WERI-Rb-1 (cell line): ENCODE measurements around the gene EID3.

ENCODE experiments used
- DNase-seq: peaks from one replicate; pipeline ENCODE4 v3.0.0-alpha.2; 2020
- H3K27ac ChIP-seq: fragments of 250-450 bp; sonication (Bioruptor Pico); 2 replicates; pipeline ENCODE4 v1.5.1; 2020; ENCODE audit warnings: mild to moderate bottlenecking, moderate library complexity
- H3K27me3 ChIP-seq: fragments of 250-450 bp; sonication (Bioruptor Pico); 2 replicates; pipeline ENCODE4 v1.5.1; 2021; ENCODE audit warnings: mild to moderate bottlenecking, low read depth, moderate library complexity; ENCODE audit not compliant: insufficient read depth, severe bottlenecking
- H3K36me3 ChIP-seq: fragments of 250-450 bp; sonication (Bioruptor Pico); 2 replicates; pipeline ENCODE4 v1.5.1; 2020; ENCODE audit warnings: mild to moderate bottlenecking, moderate library complexity
- H3K4me3 ChIP-seq: 2 replicates; pipeline ENCODE4 v1.5.1; 2011; ENCODE audit warnings: low read depth, mild to moderate bottlenecking, control low read depth, low read length
- H3K9me3 ChIP-seq: fragments of 250-450 bp; sonication (Bioruptor Pico); 2 replicates; pipeline ENCODE4 v1.5.1; 2021; ENCODE audit warnings: mild to moderate bottlenecking, moderate library complexity; ENCODE audit not compliant: severe bottlenecking
- TF ChIP-seq, protein P1 (sequence below): IDR thresholded peaks from 2 replicates; pipeline ENCODE4 v1.5.1; 2011; ENCODE audit warnings: low read depth, mild to moderate bottlenecking, control low read depth, inconsistent platforms, low read length

EID3 gene

DNA sequence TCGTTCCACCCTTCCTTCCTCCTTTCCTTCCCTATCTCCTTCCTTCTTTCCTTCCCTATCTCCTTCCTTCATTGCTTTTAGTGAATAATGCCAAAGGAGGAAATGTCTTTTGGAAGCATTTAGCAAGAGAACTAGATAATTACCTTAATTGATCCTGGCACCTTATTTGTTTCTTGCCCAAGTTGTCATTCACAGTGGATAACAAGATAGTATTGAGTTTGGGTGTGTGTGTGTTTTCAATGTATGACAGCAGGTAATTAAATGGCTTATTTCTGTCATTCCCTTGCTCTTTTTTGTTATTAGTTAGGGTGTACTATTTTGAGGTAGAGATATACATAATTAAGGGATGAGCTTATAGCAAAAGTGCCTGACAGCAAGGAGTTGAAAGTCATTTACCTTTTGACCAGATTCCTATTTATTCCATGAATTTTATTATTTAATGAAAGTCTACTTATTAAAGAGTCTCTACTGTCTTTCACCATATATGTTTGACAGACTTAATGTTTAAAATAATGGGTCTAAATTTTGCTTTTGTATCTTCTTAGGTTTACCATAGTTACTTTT, 30.2 kb downstream of the EID3 start:
- peaks cover 49% of the 10 kb centered on the region for H3K36me3 ChIP-seq
- no peak overlapping the region for H3K4me3 ChIP-seq
- TF ChIP-seq, protein P1, sequence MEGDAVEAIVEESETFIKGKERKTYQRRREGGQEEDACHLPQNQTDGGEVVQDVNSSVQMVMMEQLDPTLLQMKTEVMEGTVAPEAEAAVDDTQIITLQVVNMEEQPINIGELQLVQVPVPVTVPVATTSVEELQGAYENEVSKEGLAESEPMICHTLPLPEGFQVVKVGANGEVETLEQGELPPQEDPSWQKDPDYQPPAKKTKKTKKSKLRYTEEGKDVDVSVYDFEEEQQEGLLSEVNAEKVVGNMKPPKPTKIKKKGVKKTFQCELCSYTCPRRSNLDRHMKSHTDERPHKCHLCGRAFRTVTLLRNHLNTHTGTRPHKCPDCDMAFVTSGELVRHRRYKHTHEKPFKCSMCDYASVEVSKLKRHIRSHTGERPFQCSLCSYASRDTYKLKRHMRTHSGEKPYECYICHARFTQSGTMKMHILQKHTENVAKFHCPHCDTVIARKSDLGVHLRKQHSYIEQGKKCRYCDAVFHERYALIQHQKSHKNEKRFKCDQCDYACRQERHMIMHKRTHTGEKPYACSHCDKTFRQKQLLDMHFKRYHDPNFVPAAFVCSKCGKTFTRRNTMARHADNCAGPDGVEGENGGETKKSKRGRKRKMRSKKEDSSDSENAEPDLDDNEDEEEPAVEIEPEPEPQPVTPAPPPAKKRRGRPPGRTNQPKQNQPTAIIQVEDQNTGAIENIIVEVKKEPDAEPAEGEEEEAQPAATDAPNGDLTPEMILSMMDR, result no peak
- no peak for DNase-seq
- no peaks in the 10 kb centered on the region for H3K27me3 ChIP-seq
- H3K9me3 ChIP-seq, result no peaks in the 10 kb centered on the region
- no peak overlapping the region for H3K27ac ChIP-seq

DNA sequence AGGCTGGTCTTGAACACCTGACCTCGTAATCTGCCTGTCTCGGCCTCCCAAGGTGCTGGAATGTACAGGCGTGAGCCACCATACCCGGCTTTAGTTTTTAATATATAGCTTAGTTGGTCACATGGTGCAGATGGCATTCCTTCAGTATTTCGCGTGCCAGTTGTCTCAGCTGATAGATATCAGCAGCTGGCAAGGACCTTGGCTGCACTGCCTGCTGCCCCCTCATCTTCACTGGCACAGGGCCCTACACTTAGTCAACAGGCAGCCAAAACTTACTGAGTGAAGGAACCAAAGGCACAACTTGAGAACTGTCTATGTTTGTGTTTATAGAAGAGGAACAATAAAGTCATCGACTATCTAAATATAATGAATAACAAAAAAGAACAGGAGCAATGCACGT, 31.0 kb downstream of the EID3 start:
- no peak overlapping the region for H3K27ac ChIP-seq
- H3K9me3 ChIP-seq, result no peaks in the 10 kb centered on the region
- peaks cover 51% of the 10 kb centered on the region for H3K36me3 ChIP-seq
- no peak for DNase-seq
- no peaks in the 10 kb centered on the region for H3K27me3 ChIP-seq
- H3K4me3 ChIP-seq, result no peak overlapping the region
- TF ChIP-seq, protein P1, result no peak

DNA sequence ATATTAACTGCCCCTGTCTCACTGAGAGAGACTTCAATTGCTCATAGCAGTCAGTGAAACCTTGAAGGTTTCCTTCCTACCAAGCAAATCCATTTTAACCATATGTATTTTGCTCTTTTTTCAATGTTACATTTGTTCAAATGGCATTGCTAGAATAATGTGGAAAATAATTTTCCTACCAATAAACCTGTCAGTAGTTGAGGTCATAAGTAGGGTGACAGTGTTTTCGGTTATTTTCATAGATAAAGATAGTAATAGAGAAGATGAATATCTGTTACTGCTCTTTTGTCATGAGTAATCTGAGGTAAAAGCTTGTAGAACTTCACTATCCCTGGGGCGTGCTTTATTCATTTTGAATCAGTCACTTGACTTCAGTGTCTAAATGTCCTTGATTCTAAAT, 32.6 kb downstream of the EID3 start:
- DNase-seq, result no peak
- H3K9me3 ChIP-seq, result no peaks in the 10 kb centered on the region
- no peaks in the 10 kb centered on the region for H3K27me3 ChIP-seq
- no peak overlapping the region for H3K27ac ChIP-seq
- no peak overlapping the region for H3K4me3 ChIP-seq
- peaks cover 67% of the 10 kb centered on the region for H3K36me3 ChIP-seq
- TF ChIP-seq, protein P1, result no peak

DNA sequence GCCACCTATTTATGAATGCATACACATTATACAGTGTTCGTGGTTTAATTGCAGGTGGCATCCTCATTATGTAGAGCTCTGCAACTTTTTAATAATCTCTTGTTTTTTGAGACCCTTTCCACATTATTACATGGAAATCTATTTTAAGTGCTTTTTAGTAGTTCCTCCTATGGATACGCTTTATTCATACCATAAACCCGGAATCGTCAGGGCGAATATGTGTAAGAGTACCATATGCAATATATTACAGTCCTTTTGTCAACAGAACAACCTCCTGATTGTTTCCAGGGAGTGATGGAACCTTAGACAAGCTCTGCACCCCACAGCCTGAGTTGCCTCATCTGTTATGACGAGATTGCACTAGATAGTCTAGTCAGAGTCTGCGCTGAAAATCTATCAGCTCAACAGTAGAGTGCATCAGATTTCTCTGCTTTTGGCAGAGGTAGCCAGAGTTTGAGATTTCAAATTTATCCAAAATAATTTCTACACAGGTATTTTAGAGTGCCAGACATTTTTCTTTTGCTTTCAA, 33.6 kb downstream of the EID3 start:
- no peaks in the 10 kb centered on the region for H3K27me3 ChIP-seq
- H3K9me3 ChIP-seq, result no peaks in the 10 kb centered on the region
- H3K36me3 ChIP-seq, result peaks cover 73% of the 10 kb centered on the region
- TF ChIP-seq, protein P1, result no peak
- no peak for DNase-seq
- no peak overlapping the region for H3K27ac ChIP-seq
- no peak overlapping the region for H3K4me3 ChIP-seq

DNA sequence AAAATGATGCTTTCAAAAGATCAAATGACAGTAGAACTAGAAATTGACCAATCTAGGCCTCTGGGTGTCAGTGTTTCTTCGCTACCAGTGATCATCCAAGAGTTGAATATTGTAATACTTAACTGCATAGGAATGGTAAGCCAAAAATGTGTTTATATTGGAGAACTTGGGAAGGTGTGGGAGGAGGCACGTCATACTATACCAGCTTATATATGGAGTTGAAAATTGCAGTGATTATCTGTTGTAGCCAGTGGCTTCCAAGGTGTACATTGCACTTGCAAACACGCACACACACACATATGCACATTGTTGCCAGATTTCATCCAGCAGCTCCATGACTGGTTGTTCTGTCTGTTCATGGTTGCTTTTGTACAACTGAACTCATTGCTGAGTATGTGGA, 36.1 kb downstream of the EID3 start:
- Histone ChIP-seq H3K27ac (no peak overlapping the region), H3K9me3 (no peaks in the 10 kb centered on the region), H3K36me3 (peaks cover 78% of the 10 kb centered on the region), H3K27me3 (no peaks in the 10 kb centered on the region), H3K4me3 (no peak overlapping the region)
- TF ChIP-seq, protein P1, result no peak
- DNase-seq, result no peak

DNA sequence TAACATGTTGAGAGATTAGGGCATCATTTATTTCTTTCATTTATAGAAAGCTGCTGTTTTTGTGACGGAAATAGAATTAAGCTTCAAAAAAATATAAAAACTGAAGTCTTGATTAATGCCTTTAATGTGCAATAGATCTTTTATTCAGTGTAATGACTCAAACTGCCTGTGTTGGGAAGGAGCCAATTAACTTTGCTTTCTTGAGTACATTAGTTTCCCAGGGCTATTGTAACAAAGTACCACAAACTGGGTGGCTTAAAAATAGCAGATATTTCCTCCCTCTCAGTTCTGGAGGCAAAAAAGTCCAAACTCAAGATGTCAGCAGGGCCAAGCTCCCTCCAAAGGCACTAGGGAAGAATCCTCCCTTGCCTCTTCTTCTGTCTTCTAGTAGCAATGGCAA, 36.6 kb downstream of the EID3 start:
- Histone ChIP-seq H3K27me3 (no peaks in the 10 kb centered on the region), H3K27ac (no peak overlapping the region), H3K9me3 (no peaks in the 10 kb centered on the region), H3K36me3 (peaks cover 76% of the 10 kb centered on the region), H3K4me3 (no peak overlapping the region)
- TF ChIP-seq, protein P1, result no peak
- DNase-seq, result no peak
